Testis (tissue), 2 donors: ENCODE data around the gene WRNIP1.

ENCODE experiments used
- CTCF ChIP-seq, 3 experiments: fragments of 450-650 bp in 2 of 3; fragments of 200-600 bp in 1 of 3; sonication (generic) in 1 of 3; IDR thresholded peaks; one replicate each; pipeline ENCODE4 v1.5.1; 2016 to 2019; ENCODE audit warnings: antibody characterized with exemption in 3 of 3, mild to moderate bottlenecking in 2 of 3, moderate library complexity in 1 of 3
- POLR2A ChIP-seq: fragments of 450-650 bp; IDR thresholded peaks from one replicate; pipeline ENCODE4 v1.6.1; 2017; ENCODE audit warnings: antibody characterized with exemption, mild to moderate bottlenecking, moderate library complexity

- TF ChIP-seq CTCF (IDR thresholded peaks at IDR 0.05) (peak; percentile 52 to 71 (median 54)), POLR2A (no peak)
These were observed 25.6 kb downstream of the WRNIP1 start for GRCh38 chr6:2790588-2791449.
